ENCODE measurements around the gene CD33.
"Not testable (repeated sequence)": the region's sequence is repeated elsewhere in the genome, so short reads cannot be mapped to it uniquely, and the experiment has no call there.

The CD33 gene

GRCh38 chr19:51210191-51210784 lies 14.6 kb upstream of the CD33 start:
- TF ChIP-seq CTCF (IDR thresholded peaks at IDR 0.05; ENCODE audit: insufficient read depth, missing control alignments): no peak
- DNase-seq (ENCODE audit: insufficient read length, low spot score) (no peak), FAIRE-seq (no peak)

- not testable (repeated sequence) for FAIRE-seq; DNase-seq (ENCODE audit: insufficient read length, low spot score)
These were observed 14.0 kb upstream of the CD33 start for GRCh38 chr19:51210874-51211361.

- no peak for TF ChIP-seq CTCF (IDR thresholded peaks at IDR 0.05; ENCODE audit: insufficient read depth, missing control alignments)
- no peak for DNase-seq (ENCODE audit: insufficient read length, low spot score)
- no peak for FAIRE-seq
These were observed 13.0 kb upstream of the CD33 start for GRCh38 chr19:51211833-51212232.

- no peak for TF ChIP-seq CTCF (IDR thresholded peaks at IDR 0.05; ENCODE audit: insufficient read depth, missing control alignments)
These were observed 5.6 kb upstream of the CD33 start for GRCh38 chr19:51219307-51219706.

GRCh38 chr19:51219971-51220370 lies 4.9 kb upstream of the CD33 start:
- DNase-seq (ENCODE audit: insufficient read length, low spot score) (no peak), FAIRE-seq (no peak)
- TF ChIP-seq CTCF (IDR thresholded peaks at IDR 0.05; ENCODE audit: insufficient read depth, missing control alignments): no peak

More at GRCh38 chr19:51219307-51219706, 5.6 kb upstream of the CD33 start:
- FAIRE-seq (no peak), DNase-seq (ENCODE audit: insufficient read length, low spot score) (no peak)

GRCh38 chr19:51220996-51221395 lies 3.9 kb upstream of the CD33 start:
- no peak for DNase-seq (ENCODE audit: insufficient read length, low spot score)
- FAIRE-seq: no peak
- no peak for TF ChIP-seq CTCF (IDR thresholded peaks at IDR 0.05; ENCODE audit: insufficient read depth, missing control alignments)

GRCh38 chr19:51224163-51224641 lies 678 bp upstream of the CD33 start:
- no peak for TF ChIP-seq CTCF (IDR thresholded peaks at IDR 0.05; ENCODE audit: insufficient read depth, missing control alignments)
- DNase-seq (ENCODE audit: insufficient read length, low spot score) (no peak), FAIRE-seq (no peak)
